RPMI8226 (cell line): Measurements from ENCODE around the gene RPL13.

Experiments
- DNase-seq: peaks from one replicate; pipeline ENCODE4 v3.0.0-alpha.2; 2015

RPL13 gene

GRCh38 chr16:89599451-89599858 is 39.0 kb downstream of the RPL13 start:
- peak; percentile 74 for DNase-seq

- no peak for DNase-seq
Measured at GRCh38 chr16:89599902-89600301, 39.4 kb downstream of the RPL13 start.

GRCh38 chr16:89600427-89600826 is 39.9 kb downstream of the RPL13 start:
- DNase-seq = no peak

DNA sequence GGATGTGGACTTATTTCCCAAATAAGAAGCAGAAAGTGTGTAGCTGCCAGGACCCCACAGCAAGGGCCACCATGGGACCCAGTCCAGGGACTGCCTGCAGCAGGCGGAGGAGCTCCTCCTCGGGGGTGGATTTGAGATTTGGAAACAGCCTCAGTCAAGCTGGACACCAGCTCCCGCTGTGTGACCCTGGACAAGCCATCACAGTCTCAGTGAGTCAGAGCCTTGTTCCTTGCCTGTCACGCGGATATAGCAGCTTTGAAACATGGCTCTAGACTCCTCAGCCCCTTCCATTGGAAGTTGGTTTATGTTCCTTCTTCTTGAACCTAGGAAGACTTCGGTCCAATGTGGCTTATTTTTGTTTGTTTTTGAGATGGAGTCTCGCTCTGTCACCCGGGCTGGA is 40.5 kb downstream of the RPL13 start:
- DNase-seq = no peak

DNA sequence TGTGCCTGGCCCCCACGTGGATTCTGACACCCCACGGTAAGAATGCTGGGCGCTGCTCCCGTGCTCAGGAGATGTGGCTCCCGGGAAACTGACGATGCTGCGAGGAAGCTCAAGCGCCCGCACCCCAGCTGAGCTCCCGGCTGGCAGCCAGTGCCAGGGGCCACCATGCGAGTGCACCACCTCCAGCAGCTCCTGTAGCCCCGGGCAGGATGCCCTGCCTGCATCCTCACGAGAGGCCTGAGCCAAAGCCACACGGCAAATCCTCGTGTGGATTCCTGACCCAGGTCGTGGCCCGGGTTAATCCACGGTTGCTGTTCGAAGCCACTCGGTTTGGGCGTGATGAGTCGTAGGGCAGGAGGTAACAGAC is 41.4 kb downstream of the RPL13 start:
- DNase-seq = no peak

DNA sequence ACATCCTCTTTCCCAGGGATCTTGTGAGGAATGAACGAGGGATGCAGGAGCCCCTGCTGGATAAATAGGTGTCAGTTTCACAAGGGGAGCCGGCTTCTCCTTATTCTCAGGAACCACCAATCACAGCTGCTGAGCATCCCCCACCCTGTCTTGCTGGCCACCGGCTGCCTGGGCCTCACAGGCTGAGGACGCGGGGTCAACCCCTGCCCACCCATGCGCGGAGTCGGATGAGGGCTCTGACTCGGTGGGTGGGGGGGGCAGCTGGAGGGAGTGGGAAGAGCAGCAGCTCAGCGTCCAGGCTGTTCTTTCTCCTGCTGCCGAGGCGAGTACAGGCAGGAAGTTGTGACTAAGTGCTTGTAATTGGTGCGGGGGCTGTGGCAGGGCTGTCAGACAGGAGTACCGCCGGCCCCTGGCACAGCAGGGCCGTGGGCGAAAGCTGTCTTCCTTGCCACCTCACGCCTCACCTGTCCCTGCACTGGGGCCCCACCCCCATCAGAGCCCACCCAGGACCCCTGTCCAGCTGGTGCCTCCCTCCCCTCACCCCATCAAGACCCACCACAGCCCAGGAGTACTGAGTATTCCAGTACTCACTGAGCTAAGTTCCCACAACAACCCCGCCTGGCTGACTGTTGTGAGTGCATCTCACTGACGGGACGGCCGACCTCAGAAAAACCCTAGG is 41.9 kb downstream of the RPL13 start:
- no peak for DNase-seq

DNA sequence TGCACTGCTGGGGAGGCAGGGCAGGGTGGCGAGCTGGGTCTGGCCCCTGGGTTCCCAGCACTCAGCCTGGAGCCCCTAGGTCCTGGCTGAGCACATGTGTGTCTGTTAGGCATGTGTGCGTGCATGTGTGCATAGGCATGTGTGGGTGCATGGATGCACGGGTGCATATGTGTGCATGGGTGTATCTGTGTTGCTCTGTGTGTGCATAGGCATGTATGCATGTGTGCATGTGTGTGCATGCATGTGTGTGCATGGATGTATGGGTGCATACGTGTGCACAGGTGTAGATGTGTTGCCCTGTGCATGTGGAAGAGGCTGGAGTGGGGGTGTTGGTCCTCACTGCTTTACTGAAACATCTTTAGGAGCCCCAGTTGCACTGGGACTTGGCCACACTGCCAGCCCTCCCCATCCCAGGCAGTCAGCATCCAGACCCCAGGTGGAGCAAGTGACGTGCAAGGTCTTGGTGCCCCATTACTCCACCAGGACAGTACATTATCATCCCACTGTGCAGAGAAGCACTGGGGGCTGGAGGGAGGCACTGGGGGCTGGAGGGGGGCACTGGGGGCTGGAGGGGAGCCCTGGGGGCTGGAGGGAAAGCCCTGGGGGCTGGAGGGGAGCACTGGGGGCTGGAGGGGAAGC is 42.6 kb downstream of the RPL13 start:
- no peak for DNase-seq

GRCh38 chr16:89604764-89605163 is 44.3 kb downstream of the RPL13 start:
- no peak for DNase-seq

DNA sequence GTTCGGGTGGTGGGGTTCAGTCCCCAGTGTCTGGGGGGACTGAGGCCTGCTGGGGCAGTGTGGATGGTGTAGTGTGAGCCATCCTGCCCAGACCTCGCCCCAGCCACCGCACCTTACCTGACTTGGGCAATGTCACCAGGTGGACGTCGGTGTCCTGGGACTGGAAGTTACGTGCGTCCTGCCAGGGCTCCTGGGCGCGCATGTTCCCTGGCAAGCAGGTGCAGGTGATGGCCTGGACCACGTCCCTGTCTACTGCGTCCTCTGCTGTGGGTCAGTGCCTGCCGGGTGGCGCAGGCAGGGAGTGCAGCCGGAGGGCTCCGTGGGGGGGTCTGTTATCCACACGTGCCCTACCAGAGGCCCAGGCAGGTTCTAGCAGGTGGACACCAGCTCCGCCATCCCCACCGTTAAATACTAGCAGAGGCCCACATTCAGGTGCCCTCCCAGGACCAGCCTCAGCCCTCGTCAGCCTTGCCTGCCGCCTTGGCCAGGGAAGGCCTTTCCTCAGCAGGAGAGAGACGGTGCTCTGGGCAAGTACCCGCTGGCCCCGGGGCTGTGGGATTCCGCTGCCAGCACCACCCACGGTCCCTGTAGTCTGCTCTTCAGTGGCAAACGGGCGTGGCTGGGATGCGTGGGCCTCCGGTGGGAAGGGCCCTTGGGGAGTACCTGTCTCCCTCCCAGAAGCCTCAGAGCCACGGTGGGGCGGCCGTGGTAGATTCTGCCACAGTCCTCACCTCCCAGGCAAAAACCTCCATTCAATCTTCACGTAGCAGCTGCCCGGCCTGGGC is 44.9 kb downstream of the RPL13 start:
- no peak for DNase-seq

DNA sequence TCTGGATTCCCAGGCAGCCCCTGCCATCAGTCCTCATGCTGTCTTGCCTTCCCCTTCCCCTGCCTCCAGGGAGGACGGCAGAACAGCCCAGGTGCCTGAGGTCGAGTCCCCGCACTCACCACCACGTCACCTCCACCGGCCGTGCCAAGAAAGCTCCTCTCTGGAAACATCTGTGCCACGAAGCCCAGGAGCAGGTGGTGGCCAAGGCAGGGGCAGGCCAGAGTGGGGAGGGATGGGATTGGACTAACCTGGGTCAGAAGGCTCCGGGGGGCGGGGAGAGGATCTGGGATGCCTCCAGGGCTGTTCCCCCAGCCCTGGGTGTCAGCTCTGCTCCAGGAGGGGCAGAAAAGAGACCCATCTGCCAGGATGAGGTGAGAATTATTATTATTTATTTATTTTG is 45.5 kb downstream of the RPL13 start:
- peak; percentile 77 for DNase-seq

- no peak for DNase-seq
Measured at GRCh38 chr16:89607453-89607852, 47.0 kb downstream of the RPL13 start.

- DNase-seq = no peak
Measured at GRCh38 chr16:89607937-89608740, 47.7 kb downstream of the RPL13 start.

GRCh38 chr16:89610108-89610453 is 49.6 kb downstream of the RPL13 start:
- DNase-seq = no peak

- no peak for DNase-seq
Measured at GRCh38 chr16:89612415-89613166, 52.1 kb downstream of the RPL13 start.

DNA sequence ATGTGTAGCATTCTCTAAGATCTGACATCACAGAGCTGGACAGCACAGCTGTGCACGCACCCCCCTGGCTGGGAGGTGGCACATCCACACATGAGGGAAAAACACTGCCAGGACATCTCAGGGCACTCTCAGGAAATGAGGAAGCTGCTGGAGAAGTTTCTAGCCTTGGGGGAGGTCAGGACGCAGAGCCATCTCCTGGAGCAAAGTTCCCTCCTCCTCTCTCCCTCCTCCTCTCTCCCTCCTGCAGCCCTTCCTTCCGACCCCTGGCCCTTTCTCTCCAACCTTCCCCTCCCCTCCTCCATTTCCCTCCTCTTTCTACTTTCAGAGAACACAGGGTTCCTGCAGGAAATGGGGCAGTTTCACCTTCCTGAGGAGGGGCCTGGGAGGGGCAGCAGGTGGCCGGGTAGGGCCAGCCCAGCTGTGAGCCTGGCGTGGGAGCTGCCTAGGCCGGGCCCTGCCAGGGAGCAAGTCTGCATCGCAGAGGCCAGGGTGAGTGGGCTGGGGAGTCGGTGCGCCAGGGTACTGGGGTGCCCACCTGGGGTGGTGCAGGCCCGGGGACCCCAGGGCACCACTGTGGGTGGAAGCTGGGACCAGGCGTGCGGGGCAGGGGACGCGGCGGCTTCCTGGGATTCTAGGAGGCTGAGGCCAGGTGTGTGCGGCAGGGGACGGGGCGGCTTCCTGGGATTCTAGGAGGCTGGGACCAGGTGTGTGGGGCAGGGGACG is 52.9 kb downstream of the RPL13 start, which contains the start of gene DPEP1:
DPEP1 (plus strand) TSS at position 412 of the 723 bp plus-strand sequence. CDS start 16,769 bp downstream, outside the sequence.
- DNase-seq = peak; percentile 51

GRCh38 chr16:89613954-89614459 is 53.5 kb downstream of the RPL13 start:
- DNase-seq = no peak
